ENCODE data around the gene GSTA1.
"Not testable (repeated sequence)": the region's sequence is repeated elsewhere in the genome, so short reads cannot be mapped to it uniquely, and the experiment has no call there.

Gene GSTA1

DNA sequence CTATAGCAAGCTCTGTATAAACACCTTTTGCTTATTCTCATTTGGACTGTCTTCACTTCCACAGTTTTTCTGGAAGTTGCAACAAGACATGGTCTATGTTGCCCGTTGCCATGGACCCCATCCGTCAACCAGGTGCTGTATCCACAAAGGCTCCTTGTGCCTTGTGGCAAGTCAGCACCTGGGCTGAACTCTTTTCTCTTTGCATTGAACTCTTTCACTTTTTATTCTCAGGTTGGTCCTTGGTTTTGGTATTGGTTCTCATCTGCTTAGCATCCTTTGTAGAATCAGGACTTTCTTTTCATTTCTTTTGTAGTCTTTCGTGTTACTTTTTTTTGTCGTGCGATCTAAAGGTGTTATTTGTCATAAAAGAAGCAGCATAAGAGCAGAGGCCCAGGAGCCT is 5.0 kb upstream of the GSTA1 start:
- no peak for DNase-seq (ENCODE audit: low read depth in 2 of 2)

DNA sequence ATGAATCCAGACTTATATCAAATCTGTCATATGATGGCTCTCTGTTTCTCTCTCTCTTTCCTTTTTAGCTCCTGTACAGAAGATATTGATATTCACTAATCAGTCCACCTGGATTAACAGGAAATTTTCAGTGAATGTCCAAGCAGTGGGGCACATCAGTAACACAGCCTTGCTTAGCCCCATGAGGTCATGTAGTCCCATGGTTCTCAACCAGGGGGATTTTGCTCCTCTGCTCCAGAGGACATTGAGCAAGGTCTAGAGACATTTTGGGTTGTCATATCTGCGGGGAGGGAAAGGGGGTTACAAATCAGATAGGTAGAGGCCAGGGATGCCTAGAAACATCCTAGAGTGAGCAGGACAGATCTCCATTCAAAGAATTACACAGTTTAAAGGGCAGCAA is 810 bp downstream of the GSTA1 start:
- no peak for DNase-seq (ENCODE audit: low read depth in 2 of 2)

DNA sequence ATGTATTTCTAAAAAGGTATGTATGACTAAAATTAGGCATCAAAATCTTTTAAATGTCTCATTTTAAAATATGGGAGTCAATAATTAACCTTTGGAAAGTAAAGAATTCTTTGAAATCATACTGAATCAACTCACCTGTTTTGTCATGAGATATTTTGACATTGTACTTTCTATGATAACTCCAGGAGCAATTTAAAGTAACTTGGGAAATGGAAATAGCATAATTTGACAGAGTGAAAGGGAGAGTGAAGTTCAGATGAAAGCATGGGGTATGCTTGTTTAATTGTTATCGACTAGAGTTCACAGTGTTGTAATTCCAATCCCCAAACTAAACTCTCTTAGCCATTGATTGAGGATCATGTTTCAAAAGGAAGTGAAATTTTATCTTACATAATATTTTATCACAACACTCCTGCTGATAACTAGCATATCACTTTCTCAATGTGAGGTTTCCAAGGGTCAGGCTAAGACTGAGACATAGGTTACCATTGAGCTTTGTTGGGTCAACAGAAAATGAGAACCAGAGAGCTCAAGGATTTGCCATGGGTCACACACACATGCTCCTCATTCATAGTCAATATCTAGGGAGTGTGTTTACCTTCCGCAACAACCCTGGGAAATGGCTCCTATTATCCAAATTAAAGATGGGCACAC is 2.3 kb downstream of the GSTA1 start:
- DNase-seq (ENCODE audit: low read depth in 2 of 2): no peak

DNA sequence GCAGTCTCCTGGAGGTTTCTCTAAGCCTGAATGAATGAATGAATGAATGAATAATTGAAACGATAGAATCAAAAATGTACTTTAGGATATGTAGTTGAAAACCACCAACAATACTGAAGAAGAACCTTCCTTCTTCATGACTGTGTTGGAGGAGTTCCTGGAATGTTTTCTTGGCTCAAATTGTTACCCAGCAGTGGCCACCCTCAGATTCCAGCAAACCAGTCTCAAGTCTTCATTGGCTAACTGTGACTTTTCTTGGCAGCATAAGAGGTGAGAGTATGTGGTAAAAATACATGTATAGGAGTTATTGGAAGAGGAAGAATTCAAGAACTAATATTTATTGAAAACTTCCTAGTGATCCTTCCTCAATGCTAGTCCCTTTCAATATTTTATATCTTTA is 4.3 kb downstream of the GSTA1 start:
- DNase-seq (ENCODE audit: low read depth in 2 of 2): not testable (repeated sequence)

DNA sequence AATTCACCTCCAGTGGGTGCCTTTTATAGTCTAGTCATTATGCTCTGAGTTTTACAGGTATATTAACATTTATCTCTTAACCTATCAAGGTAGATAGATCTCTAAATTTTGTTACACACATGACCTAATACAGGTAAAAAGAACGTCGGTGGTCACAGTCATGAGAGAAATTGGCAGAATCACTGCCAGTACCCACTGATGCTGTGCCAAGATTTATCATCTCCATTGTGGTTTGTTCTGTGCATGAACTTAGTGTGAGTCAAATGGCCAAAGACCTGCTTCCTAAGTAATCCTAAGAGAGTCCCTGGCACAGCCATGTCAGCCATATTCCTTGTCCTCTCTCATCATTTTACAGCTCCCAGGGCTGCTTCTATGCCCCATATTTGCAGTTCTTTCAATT is 9.2 kb downstream of the GSTA1 start:
- not testable (repeated sequence) for DNase-seq (ENCODE audit: low read depth in 2 of 2)

DNA sequence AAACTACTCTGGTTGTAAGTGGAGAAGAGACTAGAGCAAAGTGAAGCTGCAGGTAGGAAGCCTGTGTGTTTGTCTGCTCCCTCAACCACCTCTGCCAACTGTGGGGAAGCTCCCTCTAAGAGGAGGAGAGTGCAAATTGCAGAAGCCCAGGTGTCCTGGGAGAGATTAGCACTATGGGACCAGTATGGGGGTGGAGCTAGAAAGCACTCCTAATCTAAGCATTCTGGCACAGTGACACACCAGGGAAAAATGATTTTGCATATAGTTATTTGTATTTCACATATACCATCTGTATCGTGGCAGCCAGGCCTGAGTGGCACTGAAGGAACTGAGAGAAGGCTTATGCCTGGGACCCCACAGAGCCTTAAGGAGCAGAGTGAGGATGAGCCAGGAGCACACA is 12.8 kb downstream of the GSTA1 start:
- DNase-seq (ENCODE audit: low read depth in 2 of 2): no peak

DNA sequence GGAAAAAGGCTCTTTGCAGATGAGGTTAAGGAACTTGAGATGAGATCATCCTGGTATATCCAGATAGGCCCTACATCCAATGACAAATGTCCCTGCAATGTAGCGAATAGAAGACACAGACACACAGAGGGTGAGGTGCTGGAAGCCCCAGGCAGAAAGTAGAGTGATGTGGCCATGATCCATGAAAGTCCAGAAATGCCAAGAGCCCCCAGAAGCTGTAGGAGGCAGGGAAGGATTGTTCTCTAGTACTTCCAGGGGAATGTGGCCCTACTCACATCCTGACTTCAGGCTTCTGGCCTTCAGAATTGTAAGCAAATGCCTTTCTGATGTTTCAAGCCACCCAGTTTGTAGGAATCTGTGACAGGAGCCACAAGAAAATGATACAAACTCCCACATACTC is 14.0 kb downstream of the GSTA1 start:
- DNase-seq (ENCODE audit: low read depth in 2 of 2): not testable (repeated sequence)

DNA sequence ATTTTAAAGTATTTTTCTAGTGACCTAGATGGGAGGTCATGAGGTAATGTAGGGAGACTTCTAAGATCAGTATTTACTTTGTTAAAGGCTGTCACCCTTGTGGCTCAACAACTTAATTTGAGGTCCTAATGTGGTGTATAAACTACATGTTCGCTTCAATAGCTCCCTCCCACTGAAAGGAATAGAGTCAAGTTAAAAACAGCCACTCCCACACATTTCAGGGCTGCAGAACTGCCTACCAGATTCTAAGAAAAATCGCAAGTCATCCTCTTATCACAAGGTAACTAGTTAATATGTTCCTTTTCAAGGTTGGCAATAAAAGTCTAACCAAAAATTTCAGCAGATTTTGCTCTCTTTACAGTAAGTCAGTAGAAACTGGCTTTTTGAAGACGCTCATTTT is 15.1 kb downstream of the GSTA1 start:
- no peak for DNase-seq (ENCODE audit: low read depth in 2 of 2)

DNA sequence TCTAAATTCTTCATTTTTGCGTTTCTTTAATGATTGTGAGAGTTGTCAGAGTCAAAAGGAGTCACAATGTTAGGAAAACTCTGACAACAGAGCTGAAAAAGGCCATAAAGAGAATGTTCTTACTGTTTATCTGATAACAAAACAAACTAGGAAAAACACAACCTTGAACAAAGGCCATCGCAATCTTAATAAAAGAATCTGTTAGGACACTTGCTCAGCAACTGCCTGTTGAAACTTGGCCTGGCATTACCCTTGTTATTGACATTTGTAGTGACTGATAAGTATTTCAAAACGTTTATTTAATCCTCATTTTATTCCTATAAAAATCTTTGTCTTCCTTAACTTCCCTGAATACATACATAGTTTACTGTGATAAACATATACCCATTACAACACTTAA is 15.7 kb downstream of the GSTA1 start:
- no peak for DNase-seq (ENCODE audit: low read depth in 2 of 2)

DNA sequence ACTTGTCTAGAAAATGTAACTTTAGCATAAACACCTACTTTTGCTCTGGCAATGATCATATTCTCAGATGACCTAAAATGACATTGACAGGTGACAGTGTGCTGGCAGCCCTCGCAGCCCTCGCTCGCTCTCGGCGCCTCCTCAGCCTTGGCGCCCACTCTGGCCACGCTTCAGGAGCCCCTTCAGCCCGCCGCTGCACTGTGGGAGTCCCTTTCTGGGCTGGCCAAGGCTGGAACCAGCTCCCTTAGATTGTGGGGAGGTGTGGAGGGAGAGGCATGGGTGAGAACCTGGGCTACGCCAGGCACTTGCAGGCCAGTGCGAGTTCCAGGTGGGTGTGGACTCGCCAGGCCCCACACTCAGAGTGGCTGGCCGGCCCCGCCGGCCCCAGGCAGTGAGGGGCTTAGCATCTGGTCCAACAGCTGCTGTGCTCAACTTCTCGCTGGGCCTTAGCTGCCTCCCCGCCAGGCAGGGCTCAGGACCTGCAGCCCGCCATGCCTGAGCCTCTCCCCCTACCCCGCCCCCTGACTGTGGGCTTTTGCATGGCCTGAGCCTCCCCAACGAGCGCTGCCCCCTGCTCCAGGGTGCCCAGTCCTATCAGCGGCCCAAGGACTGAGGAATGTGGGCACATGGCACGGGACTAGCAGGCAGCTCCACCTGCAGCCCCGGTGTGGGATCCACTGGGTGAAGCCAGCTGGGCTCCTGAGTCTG is 17.2 kb downstream of the GSTA1 start:
- DNase-seq (ENCODE audit: low read depth in 2 of 2): no peak

DNA sequence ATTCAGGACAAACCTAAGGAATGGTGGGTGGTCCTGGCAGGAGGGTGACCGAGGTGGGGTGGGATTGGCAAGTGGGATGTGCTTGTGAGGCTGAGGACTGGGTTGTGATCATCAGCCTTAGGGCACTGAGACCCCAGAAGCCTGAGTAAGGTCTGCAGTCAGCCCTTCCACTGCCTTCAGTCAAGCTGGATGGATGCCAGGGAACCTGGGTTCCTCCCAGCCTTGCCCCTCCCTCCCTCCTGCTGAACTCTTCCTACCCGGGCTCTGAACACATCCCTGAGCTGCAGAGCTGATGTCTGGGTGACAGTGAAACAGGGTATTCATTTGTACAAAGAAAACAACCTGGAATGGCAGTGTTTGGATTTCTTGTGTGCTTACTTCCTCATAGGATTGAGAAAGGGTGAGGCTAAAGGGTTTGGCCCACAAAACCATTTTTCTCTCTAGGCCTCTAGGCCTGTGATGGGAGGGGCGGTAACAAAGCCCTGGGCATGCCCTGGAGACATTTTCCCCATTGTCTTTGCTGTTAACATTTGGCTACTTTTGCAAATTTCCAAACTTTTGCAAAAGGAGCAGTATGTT is 20.8 kb downstream of the GSTA1 start:
- DNase-seq (ENCODE audit: low read depth in 2 of 2): not testable (repeated sequence)

DNA sequence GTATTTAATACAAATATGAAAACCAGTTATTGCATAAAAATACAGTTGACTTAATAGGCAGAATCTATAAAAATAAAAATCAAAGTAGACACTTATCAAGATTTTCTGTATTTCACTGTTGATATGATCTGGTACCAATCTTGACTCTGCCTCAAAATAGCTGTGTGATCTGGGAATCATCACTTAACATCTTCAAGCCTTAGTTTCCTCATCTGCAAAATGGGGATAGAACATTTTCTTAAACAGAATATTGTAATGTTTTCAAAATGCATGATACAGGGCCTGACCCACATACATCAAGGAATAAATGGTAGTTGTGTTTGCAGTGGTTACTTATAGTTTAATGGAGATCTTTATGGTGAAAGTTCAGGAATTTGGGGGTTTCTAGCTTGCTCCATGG is 21.4 kb downstream of the GSTA1 start:
- not testable (repeated sequence) for DNase-seq (ENCODE audit: low read depth in 2 of 2)

DNA sequence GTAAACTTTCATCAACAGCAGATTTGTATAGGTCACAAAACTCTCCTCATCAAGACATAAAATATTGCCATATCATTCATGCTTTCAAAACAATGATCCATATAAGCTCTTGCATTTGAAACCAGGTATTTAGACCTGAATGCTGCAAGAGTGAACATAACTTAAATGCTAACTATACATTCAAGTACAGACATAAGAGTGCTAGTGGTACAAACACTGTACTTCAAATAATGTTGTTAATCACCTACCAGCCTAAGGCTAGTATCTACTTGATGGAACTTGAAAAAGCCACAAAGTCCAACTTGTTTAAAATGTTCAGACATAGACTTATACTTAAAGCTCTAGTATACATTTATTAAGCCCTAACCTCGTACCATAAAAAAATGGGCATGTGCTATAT is 24.4 kb downstream of the GSTA1 start:
- no peak for DNase-seq (ENCODE audit: low read depth in 2 of 2)

DNA sequence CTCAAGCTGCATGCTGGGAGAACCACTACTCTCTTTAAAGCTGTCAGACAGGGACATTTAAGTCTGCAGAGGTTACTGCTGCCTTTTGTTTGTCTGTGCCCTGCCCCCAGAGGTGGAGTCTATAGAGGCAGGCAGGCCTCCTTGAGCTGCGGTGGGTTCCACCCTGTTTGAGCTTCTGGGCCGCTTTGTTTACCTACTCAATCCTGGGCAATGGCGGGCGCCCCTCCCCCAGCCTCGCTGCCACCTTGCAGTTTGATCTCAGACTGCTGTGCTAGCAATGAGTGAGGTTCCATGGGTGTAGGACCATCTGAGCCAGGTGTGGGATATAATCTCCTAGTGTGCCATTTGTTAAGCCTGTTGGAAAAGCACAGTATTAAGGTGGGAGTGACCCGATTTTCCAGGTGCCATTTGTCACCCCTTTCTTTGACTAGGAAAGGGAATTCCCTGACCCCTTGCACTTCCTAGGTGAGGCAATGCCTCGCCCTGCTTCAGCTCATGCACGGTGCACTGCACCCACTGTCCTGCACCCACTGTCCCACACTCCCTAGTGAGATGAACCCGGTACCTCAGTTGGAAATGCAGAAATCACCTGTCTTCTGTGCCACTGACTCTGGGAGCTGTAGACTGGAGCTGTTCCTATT is 26.8 kb downstream of the GSTA1 start:
- not testable (repeated sequence) for DNase-seq (ENCODE audit: low read depth in 2 of 2)

DNA sequence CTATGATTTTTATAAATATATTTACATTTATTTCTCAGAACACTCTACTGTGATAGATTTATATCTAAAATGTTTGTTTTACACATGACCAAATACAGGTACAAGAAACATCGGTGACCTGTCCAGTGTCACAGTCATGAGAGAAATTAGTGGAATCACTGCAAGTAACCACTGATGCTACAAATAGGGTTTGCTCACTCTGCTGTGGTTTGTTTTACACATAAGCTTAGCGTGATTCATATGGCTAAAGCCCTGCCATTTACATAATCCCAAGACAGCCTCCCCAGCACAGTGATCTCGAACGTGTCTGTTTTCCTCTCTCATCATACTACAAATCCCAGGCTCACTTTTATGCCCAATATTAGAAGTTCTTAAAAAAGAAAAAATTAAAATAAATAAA is 34.2 kb downstream of the GSTA1 start:
- not testable (repeated sequence) for DNase-seq (ENCODE audit: low read depth in 2 of 2)

DNA sequence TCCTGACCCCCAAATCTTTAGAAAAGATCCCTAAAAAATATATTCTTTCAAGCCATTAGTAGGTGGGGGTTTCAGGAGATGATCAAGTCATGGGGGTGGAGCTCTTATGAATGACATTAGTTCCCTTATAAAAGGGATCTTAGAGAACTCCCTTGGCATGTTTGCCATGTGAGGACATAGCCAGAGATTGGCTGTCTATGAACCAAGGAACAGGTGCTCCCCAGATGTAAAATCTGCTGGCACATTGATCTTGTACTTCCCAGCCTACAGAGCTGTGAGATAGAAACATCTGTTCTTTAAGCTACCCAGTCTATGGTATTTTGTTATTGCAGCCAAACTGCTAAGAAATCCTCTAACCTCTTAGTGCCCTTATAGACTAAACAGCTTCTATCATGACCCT is 36.0 kb downstream of the GSTA1 start:
- not testable (repeated sequence) for DNase-seq (ENCODE audit: low read depth in 2 of 2)

DNA sequence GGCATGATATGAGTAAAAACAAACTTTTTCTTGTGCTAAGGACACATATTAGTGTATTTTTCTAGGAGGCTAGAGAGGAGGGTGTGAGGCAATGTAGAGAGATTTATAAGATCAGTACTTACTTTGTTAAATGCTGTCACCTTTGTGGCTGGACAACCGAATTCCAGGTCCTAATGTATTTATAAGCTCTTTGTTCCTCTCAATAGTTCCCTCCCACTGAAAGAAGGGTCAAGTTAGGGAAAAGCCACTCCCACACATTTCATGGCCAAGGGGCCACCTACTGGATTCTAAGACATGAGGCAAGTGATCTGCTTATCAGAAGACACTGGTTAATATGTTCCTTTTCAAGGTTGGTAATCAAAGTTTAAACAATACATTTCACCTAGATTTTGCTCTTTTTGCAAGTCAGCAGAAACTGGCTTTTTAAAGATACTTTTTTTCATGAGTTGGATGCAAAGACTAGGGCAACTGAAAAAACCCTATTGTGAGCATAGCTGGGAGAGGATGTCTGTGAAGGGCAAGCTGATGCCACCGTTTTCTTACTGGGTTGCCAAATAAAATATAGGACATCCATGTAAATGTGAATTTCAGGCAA is 40.2 kb downstream of the GSTA1 start, which contains the start of gene GSTA2:
TSS of gene GSTA2 (minus strand) at position 154 of the 595 bp plus-strand sequence. CDS start 5,528 bp downstream, outside the sequence.
- DNase-seq (ENCODE audit: low read depth in 2 of 2): not testable (repeated sequence)

DNA sequence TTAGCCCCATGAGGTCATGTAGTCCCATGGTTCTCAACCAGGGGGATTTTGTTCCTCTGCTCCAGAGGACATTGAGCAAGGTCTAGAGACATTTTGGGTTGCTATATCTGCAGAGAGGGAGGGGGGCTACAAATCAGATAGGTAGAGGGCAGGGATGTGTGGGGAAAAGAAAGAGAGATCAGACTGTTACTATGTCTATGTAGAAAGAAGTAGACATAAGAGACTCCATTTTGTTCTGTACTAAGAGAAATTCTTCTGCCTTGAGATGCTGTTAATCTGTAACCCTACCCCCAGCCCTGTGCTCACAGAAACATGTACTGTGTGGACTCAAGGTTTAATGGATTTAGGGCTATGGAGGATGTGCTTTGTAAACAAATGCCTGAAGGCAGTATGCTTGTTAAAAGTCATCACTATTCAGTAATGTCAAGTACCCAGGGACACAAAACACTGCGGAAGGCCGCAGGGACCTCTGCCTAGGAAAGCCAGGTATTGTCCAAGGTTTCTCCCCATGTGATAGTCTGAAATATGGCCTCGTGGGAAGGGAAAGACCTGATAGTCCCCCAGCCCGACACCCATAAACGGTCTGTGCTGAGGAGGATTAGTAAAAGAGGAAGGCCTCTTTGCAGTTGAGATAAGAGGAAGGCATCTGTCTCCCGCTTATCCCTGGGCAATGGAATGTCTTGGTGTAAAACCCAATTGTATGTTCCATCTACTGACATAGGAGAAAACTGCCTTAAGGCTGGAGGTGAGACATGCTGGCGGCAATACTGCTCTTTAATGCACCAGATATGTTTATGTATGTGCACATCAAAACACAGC is 41.7 kb downstream of the GSTA1 start:
- DNase-seq (ENCODE audit: low read depth in 2 of 2): not testable (repeated sequence)

DNA sequence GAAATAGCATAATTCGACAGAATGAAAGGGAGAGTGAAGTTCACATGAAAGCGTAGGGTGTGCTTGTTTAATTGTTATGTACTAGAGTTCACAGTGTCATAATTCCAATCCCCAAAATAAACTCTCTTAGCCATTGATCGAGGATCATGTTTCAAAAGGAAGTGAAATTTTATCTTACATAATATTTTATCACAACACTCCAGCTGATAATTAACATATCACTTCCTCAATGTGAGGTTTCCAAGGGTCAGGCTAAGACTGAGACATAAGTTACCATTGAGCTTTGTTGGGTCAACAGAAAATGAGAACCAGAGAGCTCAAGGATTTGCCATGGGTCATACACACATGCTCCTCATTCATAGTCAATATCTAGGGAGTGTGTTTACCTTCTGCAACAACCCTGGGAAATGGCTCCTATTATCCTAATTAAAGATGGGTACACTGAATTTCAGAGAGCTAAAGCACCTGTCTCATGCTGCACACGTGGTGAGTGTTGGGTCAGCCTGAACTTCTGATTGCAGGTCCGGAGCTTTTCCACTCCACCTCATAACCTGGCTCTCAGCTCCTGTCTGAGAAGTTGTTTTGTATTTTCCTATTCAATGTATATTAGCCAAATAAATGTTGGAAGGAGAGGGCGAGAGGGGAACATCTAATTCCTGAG is 43.4 kb downstream of the GSTA1 start:
- DNase-seq (ENCODE audit: low read depth in 2 of 2): no peak

DNA sequence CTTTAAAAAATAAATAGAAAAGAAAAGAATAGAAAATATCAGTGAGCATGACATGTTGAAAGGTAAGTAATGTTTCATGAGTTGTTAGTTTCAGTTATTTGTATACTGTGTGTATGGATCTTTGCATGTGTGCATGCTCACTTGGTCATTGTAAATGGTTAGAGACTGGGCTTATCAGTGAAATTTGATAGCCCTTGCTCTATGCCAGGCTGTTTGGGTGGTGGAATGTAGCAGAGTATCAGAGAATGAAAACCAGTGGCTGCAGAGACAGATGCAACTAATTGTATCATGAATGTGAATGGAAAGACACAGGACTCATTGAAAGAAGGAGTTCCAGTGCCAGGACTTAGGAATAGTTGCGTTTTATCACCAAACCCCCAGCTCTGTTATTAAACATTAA is 44.5 kb downstream of the GSTA1 start:
- DNase-seq (ENCODE audit: low read depth in 2 of 2): no peak

Data from stimulated activated CD8-positive, alpha-beta memory T cell treated with anti-CD3 and anti-CD28 coated beads, Interleukin-15, amount 100 ng/mL, for 4 hours (primary cell).